GM23338 (cell line): Measurements from ENCODE around the gene TMCC1. TPM values are rescaled to one million over a fixed set of nuclear protein-coding genes. Genes with fewer than 3 reads are reported as not detected.

Experiments
- ATAC-seq: fragments of 200-7000 bp; cut with Tn5 transposase; 3 replicates; pipeline ENCODE4 v1.9.1; 2020
- DNase-seq: peaks from one replicate; pipeline ENCODE4 v3.0.0-alpha.2; 2015; ENCODE audit warnings: low spot score
- H2AFZ ChIP-seq: fragments of 200-600 bp; sonication (generic); 2 replicates; pipeline ENCODE4 v1.8.0; 2016; ENCODE audit warnings: antibody characterized with exemption, mild to moderate bottlenecking, moderate library complexity
- H3F3A ChIP-seq: fragments of 200-600 bp; sonication (generic); replicated peaks from 2 replicates; pipeline ENCODE4 v1.8.0; 2017; ENCODE audit warnings: antibody characterized with exemption, mixed run types, low read depth
- H3K27ac ChIP-seq: fragments of 200-600 bp; sonication (generic); 2 replicates; pipeline ENCODE4 v1.6.1; 2016; ENCODE audit warnings: low read depth
- H3K27me3 ChIP-seq: fragments of 200-600 bp; sonication (generic); 2 replicates; pipeline ENCODE4 v1.8.0; 2016; ENCODE audit warnings: mild to moderate bottlenecking, mixed run types, moderate library complexity; ENCODE audit not compliant: insufficient read depth
- H3K36me3 ChIP-seq: fragments of 200-600 bp; sonication (generic); 2 replicates; pipeline ENCODE4 v1.8.0; 2016; ENCODE audit warnings: mild to moderate bottlenecking; ENCODE audit not compliant: insufficient read depth
- H3K4me1 ChIP-seq: fragments of 200-600 bp; sonication (generic); 2 replicates; pipeline ENCODE4 v1.8.0; 2016; ENCODE audit warnings: mild to moderate bottlenecking, moderate library complexity; ENCODE audit not compliant: insufficient read depth
- H3K4me2 ChIP-seq: fragments of 200-600 bp; sonication (generic); 2 replicates; pipeline ENCODE4 v1.7.1; 2017; ENCODE audit warnings: mixed run types
- H3K4me3 ChIP-seq: fragments of 200-600 bp; sonication (generic); 2 replicates; pipeline ENCODE4 v1.6.1; 2016; ENCODE audit warnings: mixed run types
- H3K79me2 ChIP-seq: fragments of 200-600 bp; sonication (generic); replicated peaks from 2 replicates; pipeline ENCODE4 v1.8.0; 2017; ENCODE audit warnings: mild to moderate bottlenecking; ENCODE audit not compliant: insufficient read depth
- H3K9me2 ChIP-seq: fragments of 200-600 bp; sonication (generic); 2 replicates; pipeline ENCODE4 v1.8.0; 2017; ENCODE audit not compliant: insufficient read depth
- H4K20me1 ChIP-seq: fragments of 200-600 bp; sonication (generic); replicated peaks from 2 replicates; pipeline ENCODE4 v1.8.0; 2017; ENCODE audit warnings: mild to moderate bottlenecking; ENCODE audit not compliant: insufficient read depth
- H3K27ac Mint-ChIP-seq: 2 replicates; pipeline ENCODE4 v1.8.0; 2020; ENCODE audit warnings: inconsistent platforms, mild to moderate bottlenecking, moderate library complexity, mixed read lengths
- H3K27me3 Mint-ChIP-seq: 3 replicates; pipeline ENCODE4 v1.8.0; 2022; ENCODE audit warnings: low read depth, mild to moderate bottlenecking, moderate library complexity, mixed read lengths, inconsistent platforms; ENCODE audit not compliant: insufficient read depth, poor library complexity
- H3K36me3 Mint-ChIP-seq: 3 replicates; pipeline ENCODE4 v1.8.0; 2021; ENCODE audit warnings: low read depth, mild to moderate bottlenecking, inconsistent platforms, moderate library complexity, mixed read lengths
- H3K4me1 Mint-ChIP-seq: 3 replicates; pipeline ENCODE4 v1.8.0; 2020; ENCODE audit warnings: mild to moderate bottlenecking, inconsistent platforms, mixed read lengths
- H3K4me3 Mint-ChIP-seq: 3 replicates; pipeline ENCODE4 v1.8.0; 2021; ENCODE audit warnings: moderate library complexity, mild to moderate bottlenecking, inconsistent platforms, mixed read lengths
- H3K9me3 Mint-ChIP-seq: 3 replicates; pipeline ENCODE4 v1.8.0; 2020; ENCODE audit warnings: moderate library complexity, mild to moderate bottlenecking, inconsistent platforms, mixed read lengths
- CREB1 ChIP-seq: fragments of 250-450 bp; sonication (Bioruptor Pico); IDR thresholded peaks from 2 replicates; pipeline ENCODE4 v1.5.0; 2020; ENCODE audit warnings: low read depth, mild to moderate bottlenecking, moderate library complexity
- ETS1 ChIP-seq: IDR thresholded peaks from 2 replicates; pipeline ENCODE4 v1.6.1; 2016; ENCODE audit warnings: antibody characterized with exemption
- EZH2phosphoT487 ChIP-seq: fragments of 200-600 bp; sonication (generic); IDR thresholded peaks from one replicate; pipeline ENCODE4 v1.8.1; 2018; ENCODE audit warnings: antibody characterized with exemption; ENCODE audit not compliant: unreplicated experiment
- JUNB ChIP-seq: IDR thresholded peaks from one replicate; pipeline ENCODE4 v1.6.1; 2016; ENCODE audit warnings: antibody characterized with exemption; ENCODE audit not compliant: unreplicated experiment
- POLR2AphosphoS5 ChIP-seq: IDR thresholded peaks from 2 replicates; pipeline ENCODE4 v1.6.1; 2016; ENCODE audit warnings: antibody characterized with exemption, low read depth
- STAT1 ChIP-seq: IDR thresholded peaks from one replicate; pipeline ENCODE4 v1.6.1; 2016; ENCODE audit warnings: antibody characterized with exemption; ENCODE audit not compliant: unreplicated experiment
- ZNF331 ChIP-seq: fragments of 250-450 bp; sonication (Bioruptor Pico); IDR thresholded peaks from 2 replicates; pipeline ENCODE4 v1.5.0; 2020; ENCODE audit warnings: low read depth, mild to moderate bottlenecking, moderate library complexity
- polyA plus RNA-seq: library from polyadenylated mRNA; unstranded; fragments of >200 nt; fragmentation: Nextera tagmentation; extraction: Ambion mirVana; gene quantifications from 2 replicates; pipeline ENCODE4 v1.2.1, GENCODE V29; 2016
- total RNA-seq: library from RNA; depleted of rRNA; stranded (reverse); fragments of >200 nt; shearing (Covaris generic); gene quantifications from 2 replicates; pipeline ENCODE4 v1.2.3, GENCODE V29; 2014
- TF ChIP-seq, protein P1 (sequence below), 2 experiments: fragments of 200-600 bp in 1 of 2; sonication (generic) in 1 of 2; conservative IDR thresholded peaks; 2 replicates each; pipeline versions ENCODE4 v1.5.1 to v1.6.1; 2016 to 2017; ENCODE audit warnings: antibody characterized with exemption in 2 of 2, low read depth in 2 of 2, mild to moderate bottlenecking in 2 of 2, moderate library complexity in 1 of 2
- TF ChIP-seq, protein P2 (sequence below): fragments of 250-450 bp; sonication (Bioruptor Pico); IDR thresholded peaks from 2 replicates; pipeline ENCODE4 v1.5.0; 2020; ENCODE audit warnings: mild to moderate bottlenecking, moderate library complexity

The TMCC1 gene
- total and polyA plus RNA-seq, 2 experiments from 2014 or later, result 8.2 to 18.4 TPM

DNA sequence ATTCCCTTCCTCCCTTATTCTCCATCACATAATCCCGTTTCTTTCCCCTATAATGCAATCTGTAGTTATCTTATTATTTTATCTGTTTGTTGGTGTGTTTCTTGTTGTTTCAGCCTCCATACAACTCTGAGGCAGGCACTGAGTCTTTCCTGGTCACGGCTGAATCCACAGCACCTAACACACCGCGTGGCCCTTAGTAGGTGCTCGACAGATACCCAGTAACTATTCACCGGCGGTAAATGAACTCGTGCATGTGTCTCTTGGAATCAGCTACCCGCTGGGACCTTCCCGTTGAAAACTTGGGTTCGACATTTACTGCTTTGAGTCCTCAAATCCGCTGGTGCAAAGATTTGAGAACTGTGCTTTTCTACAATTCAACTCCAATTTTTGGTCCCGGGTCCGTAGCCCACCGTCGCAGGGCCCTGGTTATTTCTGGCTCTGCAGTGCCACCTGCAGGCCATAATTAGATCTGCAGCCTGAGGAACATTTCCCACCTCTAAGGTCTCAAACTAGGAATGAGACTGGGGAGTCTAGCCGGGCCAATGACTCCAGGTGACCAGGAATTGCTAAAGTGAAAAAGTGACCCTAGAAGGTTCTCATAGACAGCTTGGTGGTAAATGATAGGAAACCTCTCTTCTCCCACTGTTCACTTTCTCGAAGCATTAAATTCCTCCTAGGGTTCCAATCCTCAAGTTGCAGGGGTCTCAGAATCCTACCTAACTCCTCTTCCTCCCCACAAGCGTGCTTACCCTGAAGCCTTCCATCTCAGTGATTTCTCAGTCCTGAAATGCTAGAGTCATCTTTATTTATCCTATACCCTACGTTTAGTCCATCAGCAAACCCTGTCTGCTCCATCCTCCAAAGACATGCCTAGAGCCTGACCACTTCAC lies 41.0 kb upstream of the TMCC1 start:
- H3K27me3 ChIP-seq, result no peaks in the 10 kb centered on the region
- ATAC-seq (peak; percentile 80), DNase-seq (peak; percentile 68)
- no peaks in the 10 kb centered on the region for H3F3A ChIP-seq
- H3K9me2 ChIP-seq, result no peaks in the 10 kb centered on the region
- 0 out of 2 replicates have a peak, but pooled peaks cover 9% of the 10 kb centered on the region for H3K4me1 ChIP-seq
- peak overlapping the region; percentile 69; the same call in 1 of the 2 replicates for H2AFZ ChIP-seq
- H3K27ac Mint-ChIP-seq, result no peak overlapping the region
- peaks cover 2% of the 10 kb centered on the region for H3K27me3 Mint-ChIP-seq
- no peak overlapping the region; the same call in 2 of the 3 replicates for H3K4me3 Mint-ChIP-seq
- no peak for TF ChIP-seq ETS1
- no peak for TF ChIP-seq STAT1
- TF ChIP-seq EZH2phosphoT487, result no peak
- no peak for TF ChIP-seq CREB1
- TF ChIP-seq ZNF331, result no peak
- TF ChIP-seq, protein P1, sequence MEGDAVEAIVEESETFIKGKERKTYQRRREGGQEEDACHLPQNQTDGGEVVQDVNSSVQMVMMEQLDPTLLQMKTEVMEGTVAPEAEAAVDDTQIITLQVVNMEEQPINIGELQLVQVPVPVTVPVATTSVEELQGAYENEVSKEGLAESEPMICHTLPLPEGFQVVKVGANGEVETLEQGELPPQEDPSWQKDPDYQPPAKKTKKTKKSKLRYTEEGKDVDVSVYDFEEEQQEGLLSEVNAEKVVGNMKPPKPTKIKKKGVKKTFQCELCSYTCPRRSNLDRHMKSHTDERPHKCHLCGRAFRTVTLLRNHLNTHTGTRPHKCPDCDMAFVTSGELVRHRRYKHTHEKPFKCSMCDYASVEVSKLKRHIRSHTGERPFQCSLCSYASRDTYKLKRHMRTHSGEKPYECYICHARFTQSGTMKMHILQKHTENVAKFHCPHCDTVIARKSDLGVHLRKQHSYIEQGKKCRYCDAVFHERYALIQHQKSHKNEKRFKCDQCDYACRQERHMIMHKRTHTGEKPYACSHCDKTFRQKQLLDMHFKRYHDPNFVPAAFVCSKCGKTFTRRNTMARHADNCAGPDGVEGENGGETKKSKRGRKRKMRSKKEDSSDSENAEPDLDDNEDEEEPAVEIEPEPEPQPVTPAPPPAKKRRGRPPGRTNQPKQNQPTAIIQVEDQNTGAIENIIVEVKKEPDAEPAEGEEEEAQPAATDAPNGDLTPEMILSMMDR (conservative IDR thresholded peaks at IDR 0.05; ENCODE audit: low read depth in 2 of 2), result peak; percentile 92 to 95
- TF ChIP-seq JUNB, result no peak
- H3K4me3 ChIP-seq, result no peak overlapping the region
- no peak overlapping the region for H3K27ac ChIP-seq
- H4K20me1 ChIP-seq, result no peaks in the 10 kb centered on the region
- no peak overlapping the region for H3K4me2 ChIP-seq
- H3K79me2 ChIP-seq, result no peaks in the 10 kb centered on the region
- H3K4me1 Mint-ChIP-seq, result peaks cover 10% of the 10 kb centered on the region; the same call in 2 of the 3 replicates
- H3K9me3 Mint-ChIP-seq, result peaks cover 11% of the 10 kb centered on the region
- no peaks in the 10 kb centered on the region for H3K36me3 ChIP-seq
- peaks cover 6% of the 10 kb centered on the region; the same call in 1 of the 3 replicates for H3K36me3 Mint-ChIP-seq

- no peaks in the 10 kb centered on the region for H4K20me1 ChIP-seq
- no peaks in the 10 kb centered on the region for H3F3A ChIP-seq
- H3K4me1 Mint-ChIP-seq, result peaks cover 10% of the 10 kb centered on the region; the same call in 2 of the 3 replicates
- H3K27me3 Mint-ChIP-seq, result no peaks in the 10 kb centered on the region
- H3K9me2 ChIP-seq, result no peaks in the 10 kb centered on the region
- H3K4me1 ChIP-seq, result 0 out of 2 replicates have a peak, but pooled peaks cover 9% of the 10 kb centered on the region
- no peak for TF ChIP-seq POLR2AphosphoS5
- TF ChIP-seq, protein P2, sequence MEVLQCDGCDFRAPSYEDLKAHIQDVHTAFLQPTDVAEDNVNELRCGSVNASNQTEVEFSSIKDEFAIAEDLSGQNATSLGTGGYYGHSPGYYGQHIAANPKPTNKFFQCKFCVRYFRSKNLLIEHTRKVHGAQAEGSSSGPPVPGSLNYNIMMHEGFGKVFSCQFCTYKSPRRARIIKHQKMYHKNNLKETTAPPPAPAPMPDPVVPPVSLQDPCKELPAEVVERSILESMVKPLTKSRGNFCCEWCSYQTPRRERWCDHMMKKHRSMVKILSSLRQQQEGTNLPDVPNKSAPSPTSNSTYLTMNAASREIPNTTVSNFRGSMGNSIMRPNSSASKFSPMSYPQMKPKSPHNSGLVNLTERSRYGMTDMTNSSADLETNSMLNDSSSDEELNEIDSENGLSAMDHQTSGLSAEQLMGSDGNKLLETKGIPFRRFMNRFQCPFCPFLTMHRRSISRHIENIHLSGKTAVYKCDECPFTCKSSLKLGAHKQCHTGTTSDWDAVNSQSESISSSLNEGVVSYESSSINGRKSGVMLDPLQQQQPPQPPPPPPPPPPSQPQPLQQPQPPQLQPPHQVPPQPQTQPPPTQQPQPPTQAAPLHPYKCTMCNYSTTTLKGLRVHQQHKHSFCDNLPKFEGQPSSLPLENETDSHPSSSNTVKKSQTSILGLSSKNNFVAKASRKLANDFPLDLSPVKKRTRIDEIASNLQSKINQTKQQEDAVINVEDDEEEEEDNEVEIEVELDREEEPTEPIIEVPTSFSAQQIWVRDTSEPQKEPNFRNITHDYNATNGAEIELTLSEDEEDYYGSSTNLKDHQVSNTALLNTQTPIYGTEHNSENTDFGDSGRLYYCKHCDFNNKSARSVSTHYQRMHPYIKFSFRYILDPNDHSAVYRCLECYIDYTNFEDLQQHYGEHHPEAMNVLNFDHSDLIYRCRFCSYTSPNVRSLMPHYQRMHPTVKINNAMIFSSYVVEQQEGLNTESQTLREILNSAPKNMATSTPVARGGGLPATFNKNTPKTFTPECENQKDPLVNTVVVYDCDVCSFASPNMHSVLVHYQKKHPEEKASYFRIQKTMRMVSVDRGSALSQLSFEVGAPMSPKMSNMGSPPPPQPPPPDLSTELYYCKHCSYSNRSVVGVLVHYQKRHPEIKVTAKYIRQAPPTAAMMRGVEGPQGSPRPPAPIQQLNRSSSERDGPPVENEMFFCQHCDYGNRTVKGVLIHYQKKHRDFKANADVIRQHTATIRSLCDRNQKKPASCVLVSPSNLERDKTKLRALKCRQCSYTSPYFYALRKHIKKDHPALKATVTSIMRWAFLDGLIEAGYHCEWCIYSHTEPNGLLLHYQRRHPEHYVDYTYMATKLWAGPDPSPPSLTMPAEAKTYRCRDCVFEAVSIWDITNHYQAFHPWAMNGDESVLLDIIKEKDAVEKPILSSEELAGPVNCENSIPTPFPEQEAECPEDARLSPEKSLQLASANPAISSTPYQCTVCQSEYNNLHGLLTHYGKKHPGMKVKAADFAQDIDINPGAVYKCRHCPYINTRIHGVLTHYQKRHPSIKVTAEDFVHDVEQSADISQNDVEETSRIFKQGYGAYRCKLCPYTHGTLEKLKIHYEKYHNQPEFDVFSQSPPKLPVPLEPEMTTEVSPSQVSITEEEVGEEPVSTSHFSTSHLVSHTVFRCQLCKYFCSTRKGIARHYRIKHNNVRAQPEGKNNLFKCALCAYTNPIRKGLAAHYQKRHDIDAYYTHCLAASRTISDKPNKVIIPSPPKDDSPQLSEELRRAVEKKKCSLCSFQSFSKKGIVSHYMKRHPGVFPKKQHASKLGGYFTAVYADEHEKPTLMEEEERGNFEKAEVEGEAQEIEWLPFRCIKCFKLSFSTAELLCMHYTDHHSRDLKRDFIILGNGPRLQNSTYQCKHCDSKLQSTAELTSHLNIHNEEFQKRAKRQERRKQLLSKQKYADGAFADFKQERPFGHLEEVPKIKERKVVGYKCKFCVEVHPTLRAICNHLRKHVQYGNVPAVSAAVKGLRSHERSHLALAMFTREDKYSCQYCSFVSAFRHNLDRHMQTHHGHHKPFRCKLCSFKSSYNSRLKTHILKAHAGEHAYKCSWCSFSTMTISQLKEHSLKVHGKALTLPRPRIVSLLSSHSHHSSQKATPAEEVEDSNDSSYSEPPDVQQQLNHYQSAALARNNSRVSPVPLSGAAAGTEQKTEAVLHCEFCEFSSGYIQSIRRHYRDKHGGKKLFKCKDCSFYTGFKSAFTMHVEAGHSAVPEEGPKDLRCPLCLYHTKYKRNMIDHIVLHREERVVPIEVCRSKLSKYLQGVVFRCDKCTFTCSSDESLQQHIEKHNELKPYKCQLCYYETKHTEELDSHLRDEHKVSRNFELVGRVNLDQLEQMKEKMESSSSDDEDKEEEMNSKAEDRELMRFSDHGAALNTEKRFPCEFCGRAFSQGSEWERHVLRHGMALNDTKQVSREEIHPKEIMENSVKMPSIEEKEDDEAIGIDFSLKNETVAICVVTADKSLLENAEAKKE (CRISPR knock-in tag), result no peak
- no peak for TF ChIP-seq STAT1
- H3K36me3 Mint-ChIP-seq, result peaks cover 9% of the 10 kb centered on the region; the same call in 1 of the 3 replicates
- no peak overlapping the region for H2AFZ ChIP-seq
- H3K27me3 ChIP-seq, result no peaks in the 10 kb centered on the region
- H3K9me3 Mint-ChIP-seq, result peaks cover 14% of the 10 kb centered on the region
- H3K27ac Mint-ChIP-seq, result no peak overlapping the region
- H3K36me3 ChIP-seq, result no peaks in the 10 kb centered on the region
- H3K4me3 Mint-ChIP-seq, result no peak overlapping the region
- DNase-seq (no peak), ATAC-seq (no peak)
- no peak overlapping the region for H3K27ac ChIP-seq
- H3K4me2 ChIP-seq, result no peak overlapping the region
- H3K4me3 ChIP-seq, result no peak overlapping the region
- H3K79me2 ChIP-seq, result no peaks in the 10 kb centered on the region
Measured at GRCh38 chr3:129933471-129933870, 40.0 kb upstream of the TMCC1 start.
